ENCODE measurements around the gene RESF1.

DNA sequence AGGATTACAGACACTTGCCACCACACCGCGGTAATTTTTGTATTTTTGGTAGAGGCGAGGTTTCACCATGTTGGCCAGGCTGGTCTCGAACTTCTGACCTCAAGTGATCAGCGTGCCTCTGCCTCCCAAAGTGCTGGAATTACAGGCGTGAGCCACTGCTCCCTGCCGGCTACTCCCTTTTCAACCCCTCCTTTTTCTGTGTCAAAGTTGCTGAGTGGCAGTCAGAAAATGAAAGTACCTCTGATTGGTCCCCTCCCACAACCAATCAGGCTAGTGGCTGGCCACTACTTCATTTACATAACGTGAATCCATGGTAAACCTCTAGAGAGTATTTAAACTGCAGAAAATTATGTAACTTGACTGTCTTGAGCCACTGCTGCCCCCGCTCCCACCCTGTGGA lies 5.9 kb downstream of the RESF1 start:
- TF ChIP-seq POLR2A (IDR thresholded peaks at IDR 0.05; ENCODE audit: low read depth, low read length) = no peak
- no peak for TF ChIP-seq POLR2AphosphoS5 (IDR thresholded peaks at IDR 0.05; ENCODE audit: low read depth, low read length)

Data from GM12892 (cell line).